ENCODE results near the gene PLCD3.

Gene PLCD3

GRCh38 chr17:45145035-45145389 is 12.7 kb upstream of the PLCD3 start:
- TF ChIP-seq CTCF (IDR thresholded peaks at IDR 0.05; ENCODE audit: low read depth, low read length), result no peak

GRCh38 chr17:45144199-45145034 is 12.1 kb upstream of the PLCD3 start:
- no peak for DNase-seq (ENCODE audit: extremely low read depth, low read depth)
- no peak for TF ChIP-seq CTCF (IDR thresholded peaks at IDR 0.05; ENCODE audit: low read depth, low read length)

More at GRCh38 chr17:45145035-45145389, 12.7 kb upstream of the PLCD3 start:
- DNase-seq (ENCODE audit: extremely low read depth, low read depth), result no peak

DNA sequence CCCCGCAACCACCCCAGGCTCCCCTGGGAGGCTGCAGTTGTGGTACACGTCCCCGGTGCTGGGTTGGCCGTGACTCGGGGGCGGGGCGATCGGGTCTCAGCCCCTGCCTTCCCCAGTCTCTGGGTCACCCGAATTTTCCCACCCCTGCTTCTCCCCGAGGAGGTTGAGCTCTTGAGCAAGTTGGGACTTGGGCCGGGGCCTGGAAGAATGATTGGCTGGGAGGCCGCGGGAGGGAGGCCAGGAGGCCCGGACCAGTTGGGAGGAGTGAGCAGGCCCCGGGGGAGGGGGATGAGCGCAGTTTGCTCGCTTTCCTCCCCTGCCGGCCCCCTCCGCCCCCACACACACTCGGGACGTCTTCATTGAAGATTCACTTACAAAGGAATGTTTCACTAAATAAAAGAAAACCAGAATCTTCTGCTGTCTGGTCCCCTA is 11.5 kb upstream of the PLCD3 start:
- no peak for TF ChIP-seq CTCF (IDR thresholded peaks at IDR 0.05; ENCODE audit: low read depth, low read length)
- DNase-seq (ENCODE audit: extremely low read depth, low read depth), result no peak

DNA sequence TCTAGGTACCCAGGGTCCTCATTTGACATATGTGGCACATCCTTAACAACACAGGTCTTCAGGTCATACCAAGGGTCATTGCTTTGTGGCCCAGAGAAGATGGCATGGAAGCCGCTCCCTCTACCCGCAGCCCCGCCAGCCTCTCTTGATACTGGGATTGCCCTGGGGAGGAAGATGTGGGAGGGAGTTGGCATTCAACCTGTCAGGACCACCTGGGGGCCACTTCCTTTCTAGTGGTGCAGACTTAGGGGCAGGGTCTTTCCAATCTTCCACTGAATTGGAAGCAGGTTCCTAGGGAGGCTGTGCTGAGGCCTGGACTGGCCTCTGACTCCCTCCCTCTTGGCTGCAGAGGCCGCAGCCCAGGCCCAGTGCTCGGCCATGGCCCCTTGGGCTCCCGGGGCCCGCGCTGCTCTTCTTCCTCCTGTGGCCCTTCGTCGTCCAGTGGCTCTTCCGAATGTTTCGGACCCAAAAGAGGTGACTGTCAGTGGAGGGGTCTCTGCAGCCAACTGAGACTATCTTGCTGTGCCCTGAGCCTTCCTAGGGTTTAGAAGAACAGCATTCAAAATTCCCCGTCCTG is 10.9 kb upstream of the PLCD3 start:
- DNase-seq (ENCODE audit: extremely low read depth, low read depth), result no peak
- TF ChIP-seq CTCF (IDR thresholded peaks at IDR 0.05; ENCODE audit: low read depth, low read length), result no peak

DNA sequence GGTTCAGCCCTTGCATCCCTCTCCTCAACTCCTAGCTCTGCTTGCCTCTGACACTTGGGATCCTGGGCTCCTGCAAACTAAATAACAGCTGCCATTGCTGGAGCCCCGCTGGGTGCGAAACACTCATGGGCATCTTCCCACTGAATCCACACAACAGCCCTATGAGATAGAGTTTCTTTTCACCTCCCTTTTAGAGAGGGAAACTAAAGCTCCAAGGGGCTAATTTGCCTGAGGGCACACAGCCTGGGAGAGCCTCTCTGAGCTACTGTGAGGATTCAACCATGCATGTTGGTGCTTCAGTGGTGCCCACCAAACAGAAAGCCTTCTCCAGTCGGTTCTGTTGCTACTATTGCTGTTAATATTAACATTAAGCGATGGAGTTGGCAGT is 7.2 kb upstream of the PLCD3 start:
- TF ChIP-seq CTCF (IDR thresholded peaks at IDR 0.05; ENCODE audit: low read depth, low read length), result no peak
- no peak for DNase-seq (ENCODE audit: extremely low read depth, low read depth)

- DNase-seq (ENCODE audit: extremely low read depth, low read depth), result no peak
- TF ChIP-seq CTCF (IDR thresholded peaks at IDR 0.05; ENCODE audit: low read depth, low read length), result no peak
Observed at GRCh38 chr17:45138911-45139532, 6.7 kb upstream of the PLCD3 start.

All from AG09319 (cell line).